ENCODE measurements around the gene E2F8. TPM values are rescaled to one million over a fixed set of nuclear protein-coding genes. Genes with fewer than 3 reads are reported as not detected.

E2F8 gene
- total RNA-seq, 1 experiment from 2014 or later = 11.3 TPM

GRCh38 chr11:19194620-19195308 is 46.0 kb downstream of the E2F8 start:
- Mint-ChIP-seq H3K9me3 (no peaks in the 10 kb centered on the region), H3K27ac (no peak overlapping the region), H3K36me3 (ENCODE audit: insufficient read depth in 1 of 3, low read depth in 3 of 3) (no peaks in the 10 kb centered on the region), H3K4me3 (no peak overlapping the region), H3K4me1 (no peaks in the 10 kb centered on the region), H3K27me3 (ENCODE audit: low read depth) (peaks cover 2% of the 10 kb centered on the region; the same call in 1 of the 2 replicates)
- no CpG with 5 or more reads among the region's 4 CpGs for WGBS (ENCODE audit: extremely low coverage, insufficient read length, low lambda C conversion rate)
- Histone ChIP-seq H2BK12ac (ENCODE audit: insufficient read length, low read depth, low read length) (no peak overlapping the region), H4K91ac (ENCODE audit: insufficient read length, low read depth, low read length) (no peak overlapping the region), H2BK15ac (ENCODE audit: low read depth, low read length) (no peak overlapping the region), H2AK5ac (ENCODE audit: insufficient read length, low read length) (no peak overlapping the region), H2BK20ac (ENCODE audit: low read depth, low read length, poor library complexity, severe bottlenecking) (no peak overlapping the region), H2BK120ac (ENCODE audit: low read depth, low read length, poor library complexity, severe bottlenecking) (no peak overlapping the region), H3K23ac (ENCODE audit: insufficient read length, low read depth, low read length) (no peak overlapping the region), H3K27me3 (ENCODE audit: insufficient read depth, low read length) (no peaks in the 10 kb centered on the region), H3K79me2 (ENCODE audit: insufficient read depth, low read length) (no peaks in the 10 kb centered on the region), H2AFZ (ENCODE audit: low read length) (no peak overlapping the region), H3K14ac (ENCODE audit: insufficient read depth, low read length) (no peak overlapping the region), H3K18ac (ENCODE audit: insufficient read length, low read depth, low read length) (no peak overlapping the region), H3K9me3 (ENCODE audit: control insufficient read depth, low read depth, low read length) (no peaks in the 10 kb centered on the region), H3T11ph (ENCODE audit: low read length) (no peak overlapping the region), H4K5ac (ENCODE audit: insufficient read length, low read depth, low read length) (no peak overlapping the region), H3K79me1 (ENCODE audit: insufficient read depth, low read depth, low read length, poor library complexity, severe bottlenecking) (no peaks in the 10 kb centered on the region), H3K4me1 (ENCODE audit: insufficient read depth, low read length) (no peaks in the 10 kb centered on the region), H3K23me2 (ENCODE audit: insufficient read length, low read depth, low read length, poor library complexity, severe bottlenecking) (no peaks in the 10 kb centered on the region), H4K20me1 (ENCODE audit: control insufficient read depth, insufficient read depth, insufficient read length) (no peaks in the 10 kb centered on the region), H3K4ac (ENCODE audit: low read depth, low read length) (no peak overlapping the region), H3K27ac (ENCODE audit: insufficient read length, low read depth, low read length) (no peak overlapping the region), H3K56ac (ENCODE audit: insufficient read length, low read depth, low read length) (no peak overlapping the region), H2BK5ac (ENCODE audit: insufficient read length, low read length) (no peak overlapping the region), H4K8ac (replicated peaks; ENCODE audit: insufficient read length, low read depth, low read length) (no peak overlapping the region), H3K9ac (ENCODE audit: extremely low read depth, insufficient read length, low read length) (no peak overlapping the region), H3K4me2 (ENCODE audit: insufficient read depth, insufficient read length, low read length) (no peak overlapping the region)
- DNase-seq = no peak
- TF ChIP-seq, protein P1, sequence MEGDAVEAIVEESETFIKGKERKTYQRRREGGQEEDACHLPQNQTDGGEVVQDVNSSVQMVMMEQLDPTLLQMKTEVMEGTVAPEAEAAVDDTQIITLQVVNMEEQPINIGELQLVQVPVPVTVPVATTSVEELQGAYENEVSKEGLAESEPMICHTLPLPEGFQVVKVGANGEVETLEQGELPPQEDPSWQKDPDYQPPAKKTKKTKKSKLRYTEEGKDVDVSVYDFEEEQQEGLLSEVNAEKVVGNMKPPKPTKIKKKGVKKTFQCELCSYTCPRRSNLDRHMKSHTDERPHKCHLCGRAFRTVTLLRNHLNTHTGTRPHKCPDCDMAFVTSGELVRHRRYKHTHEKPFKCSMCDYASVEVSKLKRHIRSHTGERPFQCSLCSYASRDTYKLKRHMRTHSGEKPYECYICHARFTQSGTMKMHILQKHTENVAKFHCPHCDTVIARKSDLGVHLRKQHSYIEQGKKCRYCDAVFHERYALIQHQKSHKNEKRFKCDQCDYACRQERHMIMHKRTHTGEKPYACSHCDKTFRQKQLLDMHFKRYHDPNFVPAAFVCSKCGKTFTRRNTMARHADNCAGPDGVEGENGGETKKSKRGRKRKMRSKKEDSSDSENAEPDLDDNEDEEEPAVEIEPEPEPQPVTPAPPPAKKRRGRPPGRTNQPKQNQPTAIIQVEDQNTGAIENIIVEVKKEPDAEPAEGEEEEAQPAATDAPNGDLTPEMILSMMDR (conservative IDR thresholded peaks at IDR 0.05) = no peak
